ENCODE data around the gene ASPHD1.
"Not testable (repeated sequence)": the region's sequence is repeated elsewhere in the genome, so short reads cannot be mapped to it uniquely, and the experiment has no call there.

Gene ASPHD1

GRCh38 chr16:29908719-29909220 is 8.5 kb downstream of the ASPHD1 start:
- Histone ChIP-seq H2BK12ac (ENCODE audit: low read length) (no peak overlapping the region), H3K27me3 (ENCODE audit: insufficient read depth, low read length) (no peaks in the 10 kb centered on the region), H3K9ac (ENCODE audit: low read length) (no peak overlapping the region), H2AFZ (ENCODE audit: insufficient read depth, low read length, poor library complexity) (no peak overlapping the region), H3K9me3 (ENCODE audit: insufficient read depth, low read depth, low read length) (no peaks in the 10 kb centered on the region), H4K8ac (ENCODE audit: low read depth, low read length) (no peak overlapping the region), H3K18ac (ENCODE audit: low read length) (no peak overlapping the region), H3K79me1 (ENCODE audit: low read length) (no peaks in the 10 kb centered on the region), H4K91ac (ENCODE audit: low read depth, low read length) (no peak overlapping the region), H3K4me3 (ENCODE audit: low read depth, low read length) (no peak overlapping the region), H3K27ac (ENCODE audit: low read depth, low read length) (no peak overlapping the region), H3K4ac (ENCODE audit: low read depth, low read length) (no peak overlapping the region), H2AK5ac (ENCODE audit: low read length) (no peak overlapping the region), H2BK5ac (ENCODE audit: low read depth, low read length, poor library complexity) (no peak overlapping the region), H3K4me2 (ENCODE audit: low read length) (no peak overlapping the region), H2BK120ac (ENCODE audit: insufficient read depth, low read length, poor library complexity) (no peak overlapping the region), H3K23ac (ENCODE audit: low read length) (no peak overlapping the region), H4K12ac (ENCODE audit: low read depth, low read length) (no peak overlapping the region), H3K4me1 (ENCODE audit: control insufficient read depth in 1 of 2, insufficient read depth in 2 of 2, low read length in 2 of 2) (no peaks in the 10 kb centered on the region), H3K36me3 (ENCODE audit: control insufficient read depth in 1 of 2, insufficient read depth in 2 of 2, low read length in 2 of 2) (peaks cover 3 to 4% of the 10 kb centered on the region in 2 experiments), H3K79me2 (ENCODE audit: control insufficient read depth, insufficient read depth, low read length, poor library complexity) (no peaks in the 10 kb centered on the region), H3K14ac (ENCODE audit: low read length) (no peak overlapping the region)
- DNase-seq: no peak
- no CpG with 5 or more reads among the region's 2 CpGs for WGBS (ENCODE audit: extremely low coverage, insufficient coverage, insufficient read length)

GRCh38 chr16:29909391-29909790 is 9.1 kb downstream of the ASPHD1 start:
- H4K8ac ChIP-seq (ENCODE audit: low read depth, low read length): no peak overlapping the region
- H2AK5ac ChIP-seq (ENCODE audit: low read length): no peak overlapping the region
- H4K91ac ChIP-seq (ENCODE audit: low read depth, low read length): no peak overlapping the region
- no peak overlapping the region for H2BK120ac ChIP-seq (ENCODE audit: insufficient read depth, low read length, poor library complexity)
- no peaks in the 10 kb centered on the region for H3K79me1 ChIP-seq (ENCODE audit: low read length)
- H3K27ac ChIP-seq (ENCODE audit: low read depth, low read length): no peak overlapping the region
- H2BK12ac ChIP-seq (ENCODE audit: low read length): no peak overlapping the region
- H3K9me3 ChIP-seq (ENCODE audit: insufficient read depth, low read depth, low read length): no peaks in the 10 kb centered on the region
- no peak overlapping the region for H3K23ac ChIP-seq (ENCODE audit: low read length)
- H2BK5ac ChIP-seq (ENCODE audit: low read depth, low read length, poor library complexity): no peak overlapping the region
- no peak overlapping the region for H3K4me2 ChIP-seq (ENCODE audit: low read length)
- H4K12ac ChIP-seq (ENCODE audit: low read depth, low read length): no peak overlapping the region
- no peak overlapping the region for H3K4me3 ChIP-seq (ENCODE audit: low read depth, low read length)
- H2AFZ ChIP-seq (ENCODE audit: insufficient read depth, low read length, poor library complexity): no peak overlapping the region
- DNase-seq: peak in 1 of 2 donors; percentile 3
- H3K4ac ChIP-seq (ENCODE audit: low read depth, low read length): no peak overlapping the region
- H3K14ac ChIP-seq (ENCODE audit: low read length): no peak overlapping the region
- no peaks in the 10 kb centered on the region for H3K27me3 ChIP-seq (ENCODE audit: insufficient read depth, low read length)
- no peak overlapping the region for H3K9ac ChIP-seq (ENCODE audit: low read length)
- H3K4me1 ChIP-seq (ENCODE audit: control insufficient read depth in 1 of 2, insufficient read depth in 2 of 2, low read length in 2 of 2): no peaks in the 10 kb centered on the region
- no CpG with 5 or more reads among the region's 2 CpGs for WGBS (ENCODE audit: extremely low coverage, insufficient coverage, insufficient read length)
- H3K79me2 ChIP-seq (ENCODE audit: control insufficient read depth, insufficient read depth, low read length, poor library complexity): no peaks in the 10 kb centered on the region
- no peak overlapping the region for H3K18ac ChIP-seq (ENCODE audit: low read length)
- H3K36me3 ChIP-seq (ENCODE audit: control insufficient read depth in 1 of 2, insufficient read depth in 2 of 2, low read length in 2 of 2): peaks cover 4 to 5% of the 10 kb centered on the region in 2 experiments

- H2AK5ac ChIP-seq (ENCODE audit: low read length); H2BK12ac ChIP-seq (ENCODE audit: low read length); H3K79me1 ChIP-seq (ENCODE audit: low read length); H3K27ac ChIP-seq (ENCODE audit: low read depth, low read length); H3K18ac ChIP-seq (ENCODE audit: low read length); H2BK120ac ChIP-seq (ENCODE audit: insufficient read depth, low read length, poor library complexity); H2AFZ ChIP-seq (ENCODE audit: insufficient read depth, low read length, poor library complexity); H3K4me1 ChIP-seq (ENCODE audit: control insufficient read depth in 1 of 2, insufficient read depth in 2 of 2, low read length in 2 of 2); H3K4me2 ChIP-seq (ENCODE audit: low read length); H3K4me3 ChIP-seq (ENCODE audit: low read depth, low read length); H4K91ac ChIP-seq (ENCODE audit: low read depth, low read length); H3K27me3 ChIP-seq (ENCODE audit: insufficient read depth, low read length); H4K8ac ChIP-seq (ENCODE audit: low read depth, low read length); H3K9me3 ChIP-seq (ENCODE audit: insufficient read depth, low read depth, low read length); H4K12ac ChIP-seq (ENCODE audit: low read depth, low read length); H3K79me2 ChIP-seq (ENCODE audit: control insufficient read depth, insufficient read depth, low read length, poor library complexity); DNase-seq; H3K14ac ChIP-seq (ENCODE audit: low read length); H2BK5ac ChIP-seq (ENCODE audit: low read depth, low read length, poor library complexity); H3K9ac ChIP-seq (ENCODE audit: low read length); H3K23ac ChIP-seq (ENCODE audit: low read length); H3K36me3 ChIP-seq (ENCODE audit: control insufficient read depth in 1 of 2, insufficient read depth in 2 of 2, low read length in 2 of 2); H3K4ac ChIP-seq (ENCODE audit: low read depth, low read length): not testable (repeated sequence)
- WGBS (ENCODE audit: extremely low coverage, insufficient coverage, insufficient read length): no CpG with 5 or more reads among the region's 6 CpGs
These were observed 9.6 kb downstream of the ASPHD1 start for GRCh38 chr16:29909851-29910250.

- no peak overlapping the region for H4K12ac ChIP-seq (ENCODE audit: low read depth, low read length)
- H2BK120ac ChIP-seq (ENCODE audit: insufficient read depth, low read length, poor library complexity): no peak overlapping the region
- no peak overlapping the region for H3K4me2 ChIP-seq (ENCODE audit: low read length)
- no peaks in the 10 kb centered on the region for H3K4me1 ChIP-seq (ENCODE audit: control insufficient read depth in 1 of 2, insufficient read depth in 2 of 2, low read length in 2 of 2)
- peak in 1 of 2 donors; percentile 3 for DNase-seq
- no peak overlapping the region for H3K9ac ChIP-seq (ENCODE audit: low read length)
- no CpG with 5 or more reads among the region's 20 CpGs for WGBS (ENCODE audit: extremely low coverage, insufficient coverage, insufficient read length)
- no peak overlapping the region for H3K4me3 ChIP-seq (ENCODE audit: low read depth, low read length)
- peaks cover 6 to 8% of the 10 kb centered on the region in 2 experiments for H3K36me3 ChIP-seq (ENCODE audit: control insufficient read depth in 1 of 2, insufficient read depth in 2 of 2, low read length in 2 of 2)
- no peaks in the 10 kb centered on the region for H3K79me2 ChIP-seq (ENCODE audit: control insufficient read depth, insufficient read depth, low read length, poor library complexity)
- no peak overlapping the region for H3K23ac ChIP-seq (ENCODE audit: low read length)
- no peak overlapping the region for H2AK5ac ChIP-seq (ENCODE audit: low read length)
- H3K27me3 ChIP-seq (ENCODE audit: insufficient read depth, low read length): no peaks in the 10 kb centered on the region
- H3K4ac ChIP-seq (ENCODE audit: low read depth, low read length): no peak overlapping the region
- H4K8ac ChIP-seq (ENCODE audit: low read depth, low read length): no peak overlapping the region
- H3K79me1 ChIP-seq (ENCODE audit: low read length): no peaks in the 10 kb centered on the region
- H4K91ac ChIP-seq (ENCODE audit: low read depth, low read length): no peak overlapping the region
- H3K9me3 ChIP-seq (ENCODE audit: insufficient read depth, low read depth, low read length): peaks cover 2% of the 10 kb centered on the region
- H2BK12ac ChIP-seq (ENCODE audit: low read length): no peak overlapping the region
- H2BK5ac ChIP-seq (ENCODE audit: low read depth, low read length, poor library complexity): no peak overlapping the region
- H3K27ac ChIP-seq (ENCODE audit: low read depth, low read length): no peak overlapping the region
- no peak overlapping the region for H2AFZ ChIP-seq (ENCODE audit: insufficient read depth, low read length, poor library complexity)
- H3K14ac ChIP-seq (ENCODE audit: low read length): no peak overlapping the region
- no peak overlapping the region for H3K18ac ChIP-seq (ENCODE audit: low read length)
These were observed 10.8 kb downstream of the ASPHD1 start for GRCh38 chr16:29910819-29911675.

Measured in trophoblast cell (in vitro differentiated cells and primary cell).